IPS-15b (cell line): ENCODE measurements around the gene TADA2A.
A peak's percentile ranks its signal among the peaks of the same experiment; 100 is the strongest.
"Not testable (repeated sequence)": the region's sequence is repeated elsewhere in the genome, so short reads cannot be mapped to it uniquely, and the experiment has no call there.

ENCODE experiments used
- H3K27me3 ChIP-seq: one replicate; pipeline ENCODE4 v1.6.1; 2013; ENCODE audit warnings: low read length; ENCODE audit not compliant: control insufficient read depth, insufficient read depth
- H3K36me3 ChIP-seq: one replicate; pipeline ENCODE4 v1.6.1; 2013; ENCODE audit warnings: low read length; ENCODE audit not compliant: control insufficient read depth, insufficient read depth
- H3K4me1 ChIP-seq: one replicate; pipeline ENCODE4 v1.6.1; 2013; ENCODE audit warnings: mild to moderate bottlenecking, low read length; ENCODE audit not compliant: control insufficient read depth, insufficient read depth
- H3K4me3 ChIP-seq: one replicate; pipeline ENCODE4 v1.5.1; 2013; ENCODE audit warnings: low read depth, low read length
- H3K9ac ChIP-seq: one replicate; pipeline ENCODE4 v1.6.1; 2013; ENCODE audit warnings: low read depth, mild to moderate bottlenecking, low read length
- H3K9me3 ChIP-seq: one replicate; pipeline ENCODE4 v1.6.1; 2013; ENCODE audit warnings: mild to moderate bottlenecking, low read length; ENCODE audit not compliant: control insufficient read depth, insufficient read depth

The TADA2A gene

GRCh38 chr17:37384560-37385149, 22.0 kb upstream of the TADA2A start:
- Histone ChIP-seq H3K27me3 (no peaks in the 10 kb centered on the region), H3K9me3 (no peaks in the 10 kb centered on the region)

GRCh38 chr17:37385474-37385990, 21.2 kb upstream of the TADA2A start:
- H3K4me1 ChIP-seq: no peaks in the 10 kb centered on the region
- H3K4me3 ChIP-seq: no peak overlapping the region
- no peak overlapping the region for H3K9ac ChIP-seq
- H3K9me3 ChIP-seq: no peaks in the 10 kb centered on the region
- no peaks in the 10 kb centered on the region for H3K36me3 ChIP-seq
- H3K27me3 ChIP-seq: no peaks in the 10 kb centered on the region

More at GRCh38 chr17:37384560-37385149, 22.0 kb upstream of the TADA2A start:
- Histone ChIP-seq H3K4me3 (no peak overlapping the region), H3K36me3 (no peaks in the 10 kb centered on the region), H3K9ac (no peak overlapping the region), H3K4me1 (no peaks in the 10 kb centered on the region)

- Histone ChIP-seq H3K27me3 (no peaks in the 10 kb centered on the region), H3K36me3 (no peaks in the 10 kb centered on the region), H3K4me1 (no peaks in the 10 kb centered on the region), H3K9me3 (no peaks in the 10 kb centered on the region), H3K9ac (no peak overlapping the region), H3K4me3 (no peak overlapping the region)
Measured at GRCh38 chr17:37386462-37386861, 20.2 kb upstream of the TADA2A start.

GRCh38 chr17:37388266-37388665, 18.4 kb upstream of the TADA2A start:
- H3K27me3 ChIP-seq: no peaks in the 10 kb centered on the region
- H3K36me3 ChIP-seq: no peaks in the 10 kb centered on the region
- H3K4me3 ChIP-seq: no peak overlapping the region

GRCh38 chr17:37389160-37389559, 17.5 kb upstream of the TADA2A start:
- H3K9ac ChIP-seq: no peak overlapping the region
- H3K4me3 ChIP-seq: no peak overlapping the region
- H3K4me1 ChIP-seq: no peaks in the 10 kb centered on the region
- H3K36me3 ChIP-seq: no peaks in the 10 kb centered on the region
- no peaks in the 10 kb centered on the region for H3K9me3 ChIP-seq
- no peaks in the 10 kb centered on the region for H3K27me3 ChIP-seq

More at GRCh38 chr17:37388266-37388665, 18.4 kb upstream of the TADA2A start:
- no peaks in the 10 kb centered on the region for H3K4me1 ChIP-seq
- no peak overlapping the region for H3K9ac ChIP-seq
- no peaks in the 10 kb centered on the region for H3K9me3 ChIP-seq

- Histone ChIP-seq H3K27me3 (no peaks in the 10 kb centered on the region), H3K4me3 (no peak overlapping the region), H3K4me1 (no peaks in the 10 kb centered on the region)
Measured at GRCh38 chr17:37391146-37391545, 15.5 kb upstream of the TADA2A start.

GRCh38 chr17:37392024-37392590, 14.6 kb upstream of the TADA2A start:
- Histone ChIP-seq H3K4me1 (no peaks in the 10 kb centered on the region), H3K9me3 (no peaks in the 10 kb centered on the region), H3K27me3 (no peaks in the 10 kb centered on the region), H3K36me3 (no peaks in the 10 kb centered on the region), H3K9ac (no peak overlapping the region), H3K4me3 (no peak overlapping the region)

More at GRCh38 chr17:37391146-37391545, 15.5 kb upstream of the TADA2A start:
- no peaks in the 10 kb centered on the region for H3K36me3 ChIP-seq
- H3K9me3 ChIP-seq: no peaks in the 10 kb centered on the region
- H3K9ac ChIP-seq: no peak overlapping the region

- no peak overlapping the region for H3K4me3 ChIP-seq
- no peaks in the 10 kb centered on the region for H3K9me3 ChIP-seq
- no peaks in the 10 kb centered on the region for H3K27me3 ChIP-seq
- no peak overlapping the region for H3K9ac ChIP-seq
- H3K4me1 ChIP-seq: no peaks in the 10 kb centered on the region
- no peaks in the 10 kb centered on the region for H3K36me3 ChIP-seq
Measured at GRCh38 chr17:37393352-37393751, 13.3 kb upstream of the TADA2A start.

- Histone ChIP-seq H3K4me1 (no peaks in the 10 kb centered on the region), H3K9me3 (no peaks in the 10 kb centered on the region), H3K27me3 (no peaks in the 10 kb centered on the region), H3K4me3 (no peak overlapping the region), H3K36me3 (no peaks in the 10 kb centered on the region), H3K9ac (no peak overlapping the region)
Measured at GRCh38 chr17:37399265-37399803, 7.4 kb upstream of the TADA2A start.

- Histone ChIP-seq H3K4me3 (no peak overlapping the region), H3K9me3 (no peaks in the 10 kb centered on the region), H3K36me3 (no peaks in the 10 kb centered on the region), H3K9ac (no peak overlapping the region), H3K27me3 (no peaks in the 10 kb centered on the region), H3K4me1 (no peaks in the 10 kb centered on the region)
Measured at GRCh38 chr17:37400505-37400904, 6.2 kb upstream of the TADA2A start.

- Histone ChIP-seq H3K9ac (peak overlapping the region; percentile 83), H3K4me3 (peak overlapping the region; percentile 89)
- not testable (repeated sequence) for H3K9me3 ChIP-seq, H3K27me3 ChIP-seq, H3K36me3 ChIP-seq, H3K4me1 ChIP-seq
Measured at GRCh38 chr17:37405522-37405921, 1.2 kb upstream of the TADA2A start.
